Measurements from ENCODE around the gene TTF1.
"Not testable (repeated sequence)": the region's sequence is repeated elsewhere in the genome, so short reads cannot be mapped to it uniquely, and the experiment has no call there.

Gene TTF1

GRCh38 chr9:132413926-132414325 lies 7.3 kb upstream of the TTF1 start:
- Histone ChIP-seq H3K4me3 (no peak overlapping the region), H3K27ac (no peak overlapping the region)

GRCh38 chr9:132412089-132412488 lies 5.4 kb upstream of the TTF1 start:
- H3K4me3 ChIP-seq: no peak overlapping the region
- H3K27ac ChIP-seq: no peak overlapping the region

DNA sequence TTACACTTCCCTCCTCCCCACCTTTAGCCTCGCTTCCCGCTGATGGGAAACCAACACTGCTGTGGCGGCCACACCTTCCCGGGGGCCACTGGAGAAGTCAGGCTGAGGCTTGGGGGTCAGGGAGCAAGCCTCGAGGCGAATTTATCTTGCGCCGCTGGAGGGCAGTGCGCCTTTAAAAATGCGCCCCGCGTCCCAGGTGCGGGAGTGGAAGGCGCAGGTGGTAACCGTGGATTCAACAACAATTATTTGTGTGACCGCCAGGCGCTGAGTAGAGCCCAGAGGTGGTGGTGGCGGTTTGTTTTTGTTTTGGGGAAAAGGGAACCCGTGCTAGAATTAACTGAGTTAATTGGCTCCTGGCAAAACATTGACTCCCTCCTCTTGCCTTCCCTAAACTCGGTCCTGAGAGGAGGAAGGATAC lies 4.5 kb upstream of the TTF1 start:
- no peak overlapping the region for H3K27ac ChIP-seq
- H3K4me3 ChIP-seq: no peak overlapping the region

DNA sequence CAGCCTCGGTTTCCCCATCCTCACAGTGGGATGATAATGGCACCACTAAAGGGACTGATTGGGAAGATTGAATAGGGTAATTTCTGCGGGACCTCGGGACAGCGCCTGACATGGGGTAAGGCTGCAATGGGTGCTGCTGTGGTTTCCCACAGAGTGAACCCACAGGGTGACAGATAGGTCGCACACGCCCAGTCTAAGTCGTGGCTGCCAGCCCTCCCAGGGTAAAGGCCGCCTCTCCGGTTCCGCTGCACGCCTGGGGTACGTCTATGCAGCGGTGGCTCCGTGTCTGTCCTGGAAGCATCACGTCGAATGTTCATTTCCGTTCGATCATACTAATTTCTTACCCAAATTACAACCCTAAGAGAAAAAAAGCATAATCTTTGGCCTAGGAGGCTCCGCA lies 4.0 kb upstream of the TTF1 start:
- Histone ChIP-seq H3K27ac (no peak overlapping the region), H3K4me3 (peak overlapping the region in 5 of 7 experiments; percentile 30 to 43 (median 37))

GRCh38 chr9:132409828-132410528 lies 3.3 kb upstream of the TTF1 start, which contains the start of gene CFAP77:
CFAP77 (plus strand) TSS chr9:132410211; CDS start chr9:132410272, 61 bp downstream.
- Histone ChIP-seq H3K27ac (peak within 1 kb of the TSS in 2 of 21 experiments; percentile 28 to 54), H3K4me3 (peak within 1 kb of the TSS; percentile 7 to 43 (median 33))

DNA sequence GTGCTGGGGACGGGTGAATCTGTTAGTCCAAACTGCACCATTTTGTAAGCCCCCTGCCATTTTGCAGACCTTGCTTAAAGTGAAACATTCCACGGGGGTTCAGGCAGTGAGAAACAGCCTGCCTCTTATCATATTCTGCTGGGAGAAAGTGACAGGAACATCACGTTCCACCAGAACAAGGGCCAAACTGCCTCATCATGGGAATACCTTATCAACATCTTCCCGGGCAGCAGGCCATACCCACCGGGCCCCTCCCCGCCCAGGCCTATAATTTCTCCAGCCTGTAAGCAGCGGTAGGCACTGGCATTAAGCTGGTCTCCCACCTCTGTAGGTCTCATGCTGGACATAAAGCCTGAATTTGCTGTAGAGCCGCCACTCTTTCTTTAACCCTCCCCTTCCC lies 1.9 kb upstream of the TTF1 start:
- Histone ChIP-seq H3K27ac (no peak overlapping the region), H3K4me3 (no peak overlapping the region)

DNA sequence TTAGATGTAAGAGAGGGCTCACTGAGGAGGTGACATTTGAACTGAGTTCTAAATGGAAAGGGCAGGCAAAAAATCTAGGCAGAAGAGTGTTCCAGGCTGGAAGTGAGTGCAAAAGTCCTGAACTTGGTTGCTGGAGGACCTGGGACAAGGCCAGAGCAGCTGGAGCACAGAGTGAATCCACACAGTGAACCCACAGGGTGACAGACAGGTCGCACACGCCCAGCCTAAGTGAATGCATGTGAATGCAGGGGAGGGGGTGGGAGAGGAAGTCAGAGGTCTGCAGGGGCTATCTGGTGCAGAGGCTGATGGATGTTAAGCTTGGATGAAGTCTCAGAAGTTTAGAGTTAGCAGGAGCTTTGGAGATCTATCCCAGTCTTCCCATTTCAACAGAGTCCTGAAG lies 556 bp upstream of the TTF1 start:
- peak overlapping the region in 2 of 21 experiments; percentile 7 to 76 for H3K27ac ChIP-seq

GRCh38 chr9:132404228-132404881 lies 2.3 kb downstream of the TTF1 start:
- Histone ChIP-seq H3K27ac (peak overlapping the region in 1 of 21 experiments; percentile 11), H3K4me3 (no peak overlapping the region)

More for the DNA sequence above, 556 bp upstream of the TTF1 start:
- peak overlapping the region in 5 of 7 experiments; percentile 53 to 81 (median 78) for H3K4me3 ChIP-seq

DNA sequence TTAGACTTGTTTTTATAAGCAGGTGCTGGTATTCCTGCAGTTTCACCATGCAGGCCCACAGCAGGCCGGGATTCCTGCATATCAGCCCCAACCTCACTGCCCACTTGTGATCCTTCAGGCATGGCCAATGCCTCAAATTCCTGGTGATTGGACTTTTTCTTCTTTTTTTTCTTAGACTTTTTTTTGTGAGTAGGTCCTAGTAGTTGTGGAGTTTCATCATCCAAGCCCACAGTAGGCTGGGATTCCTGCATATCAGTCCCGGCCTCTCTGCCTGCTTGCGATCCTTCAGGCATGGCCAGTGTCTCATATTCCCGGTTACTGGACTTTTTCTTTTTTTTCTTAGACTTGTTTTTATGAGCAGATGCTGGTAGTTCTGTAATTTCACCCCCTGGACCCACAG lies 4.8 kb downstream of the TTF1 start:
- H3K4me3 ChIP-seq: no peak overlapping the region
- no peak overlapping the region for H3K27ac ChIP-seq

DNA sequence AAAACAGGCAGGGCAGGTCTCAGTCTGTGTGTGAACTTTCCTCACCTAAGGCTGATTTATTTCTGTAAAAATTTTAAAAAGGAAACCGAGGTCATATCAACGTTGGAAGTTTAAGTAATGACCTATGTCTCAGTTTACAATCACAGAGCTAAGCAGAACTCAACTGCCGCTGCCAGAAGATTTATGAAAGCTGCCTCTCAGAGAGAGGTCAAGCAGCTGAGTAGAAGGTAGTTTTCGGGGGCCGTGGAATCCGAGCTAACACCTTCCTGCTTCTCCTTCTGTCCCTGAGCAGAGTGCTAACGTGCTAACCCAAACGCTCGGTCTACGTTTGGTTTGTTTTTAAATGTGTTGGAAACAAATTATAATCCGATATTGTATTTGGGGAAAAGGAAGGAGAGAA lies 11.1 kb downstream of the TTF1 start:
- Histone ChIP-seq H3K4me3 (no peak overlapping the region), H3K27ac (no peak overlapping the region)

GRCh38 chr9:132391449-132391848 lies 15.2 kb downstream of the TTF1 start:
- no peak overlapping the region for H3K4me3 ChIP-seq

GRCh38 chr9:132390966-132391365 lies 15.7 kb downstream of the TTF1 start:
- no peak overlapping the region for H3K4me3 ChIP-seq
- no peak overlapping the region for H3K27ac ChIP-seq

More at GRCh38 chr9:132391449-132391848, 15.2 kb downstream of the TTF1 start:
- no peak overlapping the region for H3K27ac ChIP-seq

DNA sequence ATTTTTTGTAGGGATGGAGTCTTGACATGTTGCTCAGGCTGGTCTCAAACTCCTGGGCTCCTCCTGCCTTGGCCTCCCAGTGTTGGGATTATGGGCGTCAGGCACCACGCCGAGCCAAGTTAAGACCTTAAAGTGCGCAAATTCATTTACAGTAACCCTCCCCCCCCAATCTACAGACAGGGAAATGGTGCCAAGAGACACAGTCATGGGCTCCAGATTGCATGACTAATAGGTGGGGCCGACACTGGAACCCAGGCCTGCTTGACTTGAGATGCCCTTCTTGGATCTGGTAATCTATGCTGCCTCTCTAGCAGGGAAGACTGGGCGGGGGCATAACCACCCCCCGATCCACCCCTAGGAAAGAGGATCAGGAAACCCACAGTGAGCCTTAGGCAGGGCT lies 19.5 kb downstream of the TTF1 start:
- no peak overlapping the region for H3K4me3 ChIP-seq

DNA sequence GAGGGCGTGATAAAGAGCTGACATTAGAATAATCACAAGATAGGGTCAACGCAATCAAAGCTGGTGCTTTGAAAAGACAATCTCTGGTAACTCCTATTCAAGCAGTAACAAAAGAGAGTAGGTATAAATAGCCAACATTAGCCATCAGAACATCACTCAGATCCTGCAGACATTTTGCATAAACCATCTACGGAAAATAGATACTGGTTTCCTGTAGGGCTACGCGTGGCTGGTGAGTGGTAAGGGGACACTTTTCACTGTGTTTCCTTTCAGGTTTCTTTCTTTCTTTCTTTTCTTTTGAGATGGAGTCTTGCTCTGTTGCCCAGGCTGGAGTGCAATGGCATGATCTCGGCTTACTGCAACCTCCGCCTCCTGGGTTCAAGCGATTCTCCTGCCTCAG lies 22.3 kb downstream of the TTF1 start:
- Histone ChIP-seq H3K4me3 (no peak overlapping the region), H3K27ac (no peak overlapping the region)

More for the DNA sequence above, 19.5 kb downstream of the TTF1 start:
- no peak overlapping the region for H3K27ac ChIP-seq

- no peak overlapping the region for H3K4me3 ChIP-seq
- peak overlapping the region in 1 of 21 experiments; percentile 68 for H3K27ac ChIP-seq
Observed at GRCh38 chr9:132383462-132383883, 23.2 kb downstream of the TTF1 start.

DNA sequence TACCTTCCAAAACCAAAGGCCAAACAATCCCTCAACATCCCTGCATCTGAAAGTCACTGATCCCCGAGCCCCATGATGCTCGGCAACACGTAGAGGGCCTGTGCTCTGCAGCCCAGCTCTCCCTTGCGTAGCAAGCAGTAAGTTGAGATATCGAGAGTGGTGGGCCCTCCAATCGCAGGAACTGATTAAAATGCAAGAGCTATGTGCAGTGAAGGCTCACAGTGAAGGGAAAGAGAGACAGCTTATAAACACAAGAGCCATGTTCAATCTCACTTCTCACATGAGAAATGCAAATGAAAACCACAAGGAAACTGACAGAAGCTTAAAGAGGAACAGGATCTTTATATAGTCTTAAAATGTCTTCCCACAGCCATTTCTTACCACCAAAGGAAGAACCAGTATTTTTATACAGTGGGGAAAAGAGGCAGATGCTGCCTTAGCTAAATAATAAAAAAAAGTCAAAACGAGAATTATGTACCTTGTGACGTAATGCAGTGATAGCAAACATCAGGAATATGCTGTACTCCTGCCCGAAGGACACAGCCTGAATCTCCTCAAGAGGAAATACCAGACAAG lies 24.6 kb downstream of the TTF1 start:
- Histone ChIP-seq H3K27ac (peak overlapping the region in 6 of 21 experiments; percentile 21 to 68 (median 66)), H3K4me3 (no peak overlapping the region)

DNA sequence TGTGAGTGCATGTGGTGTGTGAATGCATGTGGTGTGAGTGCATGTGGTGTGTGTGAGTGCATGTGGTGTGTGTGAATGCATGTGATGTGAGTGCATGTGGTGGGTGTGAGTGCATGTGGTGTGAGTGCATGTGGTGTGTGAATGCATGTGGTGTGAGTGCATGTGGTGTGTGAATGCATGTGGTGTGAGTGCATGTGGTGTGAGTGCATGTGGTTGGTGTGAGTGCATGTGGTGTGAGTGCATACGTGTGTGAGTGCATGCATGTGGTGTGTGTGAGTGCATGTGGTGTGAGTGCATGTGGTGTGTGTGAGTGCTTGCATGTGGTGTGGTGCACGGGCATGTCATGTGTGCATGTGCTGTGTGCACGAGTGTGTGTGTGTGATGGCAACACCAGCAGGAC lies 28.2 kb downstream of the TTF1 start:
- not testable (repeated sequence) for H3K27ac ChIP-seq, H3K4me3 ChIP-seq

DNA sequence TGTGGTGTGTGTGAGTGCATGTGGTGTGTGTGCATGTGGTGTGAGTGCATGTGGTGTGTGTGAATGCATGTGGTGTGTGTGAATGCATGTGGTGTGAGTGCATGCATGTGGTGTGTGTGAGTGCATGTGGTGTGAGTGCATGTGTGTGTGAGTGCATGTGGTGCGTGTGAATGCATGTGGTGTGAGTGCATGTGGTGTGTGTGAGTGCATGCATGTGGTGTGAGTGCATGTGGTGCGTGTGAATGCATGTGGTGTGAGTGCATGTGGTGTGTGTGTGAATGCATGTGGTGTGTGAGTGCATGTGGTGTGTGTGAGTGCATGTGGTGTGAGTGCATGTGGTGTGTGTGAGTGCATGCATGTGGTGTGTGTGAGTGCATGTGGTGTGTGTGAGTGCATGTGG lies 28.9 kb downstream of the TTF1 start:
- H3K4me3 ChIP-seq, H3K27ac ChIP-seq: not testable (repeated sequence)

DNA sequence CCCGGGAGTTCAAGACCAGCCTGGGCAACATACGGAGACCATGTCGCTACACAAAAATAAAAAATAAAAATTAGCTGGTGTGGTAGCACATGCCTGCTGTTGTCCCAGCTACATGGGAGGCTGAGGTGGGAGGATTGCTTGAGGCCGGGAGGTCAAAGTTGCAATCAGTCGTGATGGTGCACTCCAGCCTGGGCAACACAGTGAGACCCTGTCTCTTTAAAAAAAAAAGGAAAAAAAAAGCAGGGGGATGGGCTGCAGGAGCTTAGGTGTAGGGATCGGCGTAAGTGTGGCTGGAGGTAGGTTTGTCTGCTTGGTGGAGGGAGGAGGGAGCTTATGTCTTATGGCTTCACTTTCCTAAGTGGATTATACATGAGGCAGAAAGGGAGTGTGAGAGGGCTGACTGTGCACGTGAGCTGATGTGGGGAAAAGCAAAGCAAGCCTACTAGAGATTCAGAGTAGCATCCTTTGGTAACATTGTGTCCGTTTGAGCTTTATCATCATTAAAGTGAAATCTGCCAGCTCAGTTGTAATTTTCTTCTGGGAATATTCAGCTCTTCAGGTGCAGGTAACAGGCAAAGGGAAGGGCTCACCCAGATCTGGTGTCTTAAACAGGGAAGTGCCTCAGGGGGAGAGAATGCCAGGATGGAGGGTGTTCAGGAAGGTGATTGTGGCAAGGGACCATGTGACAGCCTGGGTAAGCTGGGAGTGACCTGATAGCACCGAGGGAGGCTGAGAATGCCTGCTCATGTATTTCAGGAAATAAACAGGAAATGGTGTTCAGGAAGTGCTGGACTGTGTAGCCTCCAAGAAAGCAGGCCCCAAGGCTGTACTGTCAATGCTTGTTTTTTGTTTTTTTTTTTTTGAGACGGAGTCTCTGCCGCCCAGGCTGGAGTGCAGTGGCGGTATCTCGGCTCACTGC lies 34.2 kb downstream of the TTF1 start:
- Histone ChIP-seq H3K27ac (peak overlapping the region in 17 of 21 experiments; percentile 16 to 75 (median 54)), H3K4me3 (no peak overlapping the region)

GRCh38 chr9:132370592-132370991 lies 36.0 kb downstream of the TTF1 start:
- Histone ChIP-seq H3K27ac (no peak overlapping the region), H3K4me3 (no peak overlapping the region)
